GM12878 (cell line): ENCODE data around the gene PALD1. TPM values are rescaled to one million over a fixed set of nuclear protein-coding genes. Genes with fewer than 3 reads are reported as not detected.
A peak's percentile ranks its signal among the peaks of the same experiment; 100 is the strongest.

Experiments
- ATF2 ChIP-seq: IDR thresholded peaks from 2 replicates; pipeline ENCODE4 v1.6.1; 2012; ENCODE audit warnings: low read length, inconsistent platforms
- E4F1 ChIP-seq: fragments of 450-650 bp; IDR thresholded peaks from 2 replicates; pipeline ENCODE4 v1.6.1; 2018; ENCODE audit warnings: borderline replicate concordance, mild to moderate bottlenecking; ENCODE audit not compliant: partially characterized antibody
- ELK1 ChIP-seq: IDR thresholded peaks from 2 replicates; pipeline ENCODE4 v1.6.1; 2012; ENCODE audit warnings: low read depth, low read length, improper control_type of control experiment
- EZH2 ChIP-seq: IDR thresholded peaks from 2 replicates; pipeline ENCODE4 v1.6.1; 2012; ENCODE audit warnings: low read depth, mild to moderate bottlenecking, control low read depth, inconsistent platforms, low read length, borderline replicate concordance; ENCODE audit not compliant: control insufficient read depth
- HCFC1 ChIP-seq: fragments of 150-350 bp; IDR thresholded peaks from 2 replicates; pipeline ENCODE4 v1.6.1; 2014; ENCODE audit warnings: low read length
- IRF3 ChIP-seq: fragments of 450-650 bp; IDR thresholded peaks from 2 replicates; pipeline ENCODE4 v1.6.1; 2014; ENCODE audit warnings: mild to moderate bottlenecking
- IRF5 ChIP-seq: fragments of 450-650 bp; IDR thresholded peaks from 2 replicates; pipeline ENCODE4 v1.6.1; 2017; ENCODE audit warnings: borderline replicate concordance
- MYC ChIP-seq: IDR thresholded peaks from 2 replicates; pipeline ENCODE4 v1.6.1; 2011; ENCODE audit warnings: mild to moderate bottlenecking, low read length, moderate library complexity, inconsistent platforms; ENCODE audit not compliant: insufficient read depth, insufficient replicate concordance, insufficient read length, severe bottlenecking
- PRDM15 ChIP-seq: fragments of 450-650 bp; formaldehyde crosslinking; IDR thresholded peaks from 2 replicates; pipeline ENCODE4 v1.4.0; 2020; ENCODE audit warnings: mild to moderate bottlenecking, moderate library complexity
- RCOR1 ChIP-seq: conservative IDR thresholded peaks from 2 replicates; pipeline ENCODE4 v1.6.1; 2012; ENCODE audit warnings: low read depth, low read length, improper control_type of control experiment
- RFX5 ChIP-seq: IDR thresholded peaks from 2 replicates; pipeline ENCODE4 v1.6.1; 2011; ENCODE audit warnings: low read depth, low read length, improper control_type of control experiment
- TCF12 ChIP-seq: IDR thresholded peaks from 2 replicates; pipeline ENCODE4 v1.6.1; 2011; ENCODE audit warnings: low read depth, mild to moderate bottlenecking, low read length
- ZNF592 ChIP-seq: fragments of 450-650 bp; IDR thresholded peaks from 2 replicates; pipeline ENCODE4 v1.6.1; 2017; ENCODE audit warnings: mild to moderate bottlenecking, moderate library complexity
- polyA plus RNA-seq, 11 experiments: library from polyadenylated mRNA; depleted of rRNA in 4 of 11; unstranded in 6 of 11; stranded (reverse) in 5 of 11; fragments of >200 nt; fragmentation: Nextera tagmentation in 4 of 11; fragmentation: Illumina TruSeq in 1 of 11; extraction: Ambion mirVana in 4 of 11; extraction: Trizol in 1 of 11; gene quantifications; 1 replicate in 1 of 11; 2 replicates in 10 of 11; pipeline versions ENCODE4 v1.2.1 to v1.2.3, GENCODE V29; 2011 to 2016; ENCODE audit warnings: inconsistent platforms in 2 of 11, missing spikeins in 2 of 11, low read depth in 1 of 11
- total RNA-seq, 4 experiments: library from RNA; depleted of rRNA in 3 of 4; stranded (reverse); fragments of >200 nt in 3 of 4; fragmentation: Illumina TruSeq in 1 of 4; extraction: Trizol in 1 of 4; gene quantifications; 2 replicates each; pipeline versions ENCODE4 v1.2.1 to v1.2.3, GENCODE V29; 2013 to 2021

PALD1 gene
- total and polyA plus RNA-seq, 10 of the 15 experiments (the other 5 are each of a cell fraction or from before 2014, with no cell fraction given) = 0.43 to 20.9 (median 9.0) TPM

GRCh38 chr10:70513848-70514309 is 35.3 kb downstream of the PALD1 start (continued):
- TF ChIP-seq ZNF592 (no peak), EZH2 (no peak), IRF3 (no peak), ATF2 (no peak), ELK1 (no peak), PRDM15 (no peak), HCFC1 (no peak), RFX5 (no peak), IRF5 (no peak), E4F1 (no peak), RCOR1 (no peak), TCF12 (peak; percentile 78), MYC (no peak)
